Vagina (tissue), 2 donors: ENCODE results near the gene CALML5.

Source experiments
- CTCF ChIP-seq, 3 experiments: fragments of 450-650 bp in 2 of 3; fragments of 200-600 bp in 1 of 3; sonication (generic) in 1 of 3; IDR thresholded peaks; one replicate each; pipeline ENCODE4 v1.5.1; 2017 to 2019; ENCODE audit warnings: antibody characterized with exemption in 3 of 3, mild to moderate bottlenecking in 2 of 3, moderate library complexity in 2 of 3
- POLR2A ChIP-seq, 2 donors: fragments of 450-650 bp; IDR thresholded peaks; one replicate each; pipeline ENCODE4 v1.6.1; 2017; ENCODE audit warnings: antibody characterized with exemption in 2 of 2, mild to moderate bottlenecking in 2 of 2, moderate library complexity in 2 of 2

DNA sequence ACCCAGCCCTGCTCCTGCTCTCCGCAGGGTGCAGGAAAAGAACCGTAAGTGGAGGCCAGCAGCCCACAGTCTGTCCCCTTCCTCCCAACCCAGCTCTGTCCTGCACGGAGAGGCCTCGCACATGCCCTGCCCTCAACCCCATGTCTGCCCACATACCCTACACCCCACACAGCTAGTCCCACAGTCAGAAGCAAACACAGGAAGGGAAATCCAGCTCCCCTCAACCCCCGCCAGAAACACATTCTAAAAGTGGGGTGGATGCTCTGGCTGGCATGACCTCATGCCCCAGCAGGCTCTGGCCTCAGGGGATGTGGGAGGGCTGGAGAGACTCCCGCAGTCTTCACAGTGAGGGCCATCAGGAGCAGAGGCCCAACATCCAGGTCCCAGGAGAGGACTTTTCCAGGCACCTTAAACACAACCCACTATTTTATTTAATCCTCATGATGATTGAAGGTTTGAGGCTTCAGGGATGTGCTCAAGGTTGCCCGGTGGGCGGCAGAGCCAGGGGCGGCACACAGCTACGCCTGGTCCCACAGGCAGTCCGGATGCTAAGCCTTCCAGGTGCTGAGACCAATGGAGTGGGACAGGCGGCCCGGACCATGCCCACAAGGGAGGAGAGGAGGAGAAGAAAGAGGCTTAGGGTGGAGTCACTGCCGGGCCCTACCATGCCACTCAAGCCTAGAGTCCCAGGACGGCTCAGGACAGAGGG, 29.9 kb downstream of the CALML5 start:
- TF ChIP-seq POLR2A (IDR thresholded peaks at IDR 0.05) (no peak), CTCF (IDR thresholded peaks at IDR 0.05) (no peak)
